PC-9 (cell line): ENCODE data around the gene EXOC2. TPM values are rescaled to one million over a fixed set of nuclear protein-coding genes. Genes with fewer than 3 reads are reported as not detected.

Source experiments
- BruUV-seq: library from RNA; stranded (reverse); fragments of 400-500 nt; replicated peaks from 2 replicates; lab custom pipeline; 2021; lab: Mats Ljungman, UMichigan
- CTCF ChIA-PET: fragments of 300-600 bp; sonication (Branson Sonifier 250); formaldehyde crosslinking; loops from one replicate; lab custom pipeline; 2022; ENCODE audit warnings: antibody characterized with exemption; lab: Charles Lee
- POLR2A ChIA-PET: fragments of 300-600 bp; sonication (Branson Sonifier 250); formaldehyde crosslinking; loops from one replicate; lab custom pipeline; 2022; ENCODE audit warnings: antibody characterized with exemption; ENCODE audit not compliant: unreplicated experiment; lab: Charles Lee
- DNase-seq, 2 experiments: peaks; one replicate each; pipeline versions ENCODE4 v3.0.0 to v3.0.0-alpha.2; 2015 to 2022; ENCODE audit warnings: mixed read lengths in 1 of 2
- H2AFZ ChIP-seq: fragments of 200-600 bp; sonication (generic); 2 replicates; pipeline ENCODE4 v1.8.1; 2017; ENCODE audit warnings: antibody characterized with exemption
- H3F3A ChIP-seq: fragments of 200-600 bp; sonication (generic); 2 replicates; pipeline ENCODE4 v1.8.1; 2017; ENCODE audit warnings: antibody characterized with exemption, mild to moderate bottlenecking, low read depth; ENCODE audit not compliant: insufficient read depth
- H3K27ac ChIP-seq: fragments of 200-600 bp; sonication (generic); 2 replicates; pipeline ENCODE4 v1.6.1; 2016; ENCODE audit warnings: mixed run types
- H3K27me3 ChIP-seq: fragments of 200-600 bp; sonication (generic); 2 replicates; pipeline ENCODE4 v1.6.1; 2016; ENCODE audit warnings: low read depth, mixed run types; ENCODE audit not compliant: insufficient read depth
- H3K36me3 ChIP-seq: fragments of 200-600 bp; sonication (generic); 2 replicates; pipeline ENCODE4 v1.6.1; 2016; ENCODE audit warnings: low read depth, mixed run types
- H3K4me1 ChIP-seq: fragments of 200-600 bp; sonication (generic); replicated peaks from 2 replicates; pipeline ENCODE4 v1.6.1; 2016; ENCODE audit warnings: mixed run types; ENCODE audit not compliant: insufficient read depth
- H3K4me2 ChIP-seq: fragments of 200-600 bp; sonication (generic); 2 replicates; pipeline ENCODE4 v1.6.1; 2017; ENCODE audit warnings: mixed run types
- H3K4me3 ChIP-seq: fragments of 200-600 bp; sonication (generic); 2 replicates; pipeline ENCODE4 v1.6.1; 2016; ENCODE audit warnings: mixed run types
- H3K79me2 ChIP-seq: fragments of 200-600 bp; sonication (generic); 2 replicates; pipeline ENCODE4 v1.6.1; 2017; ENCODE audit warnings: low read depth, mixed run types
- H3K9me2 ChIP-seq: fragments of 200-600 bp; sonication (generic); 2 replicates; pipeline ENCODE4 v1.8.1; 2017; ENCODE audit warnings: mild to moderate bottlenecking; ENCODE audit not compliant: insufficient read depth
- H3K9me3 ChIP-seq: fragments of 200-600 bp; sonication (generic); 2 replicates; pipeline ENCODE4 v1.8.1; 2016; ENCODE audit warnings: low read depth; ENCODE audit not compliant: insufficient read depth
- H4K20me1 ChIP-seq: fragments of 200-600 bp; sonication (generic); 2 replicates; pipeline ENCODE4 v1.8.1; 2017; ENCODE audit not compliant: insufficient read depth
- CTCF ChIP-seq: fragments of 200-600 bp; sonication (generic); conservative IDR thresholded peaks from 2 replicates; pipeline ENCODE4 v1.6.1; 2017; ENCODE audit warnings: mixed run types, antibody characterized with exemption, mild to moderate bottlenecking, moderate library complexity
- EZH2 ChIP-seq: fragments of 200-600 bp; sonication (generic); IDR thresholded peaks from 2 replicates; pipeline ENCODE4 v1.8.0; 2017; ENCODE audit warnings: antibody characterized with exemption, low read depth
- intact Hi-C: fragments of 100-400 bp; cut with micrococcal nuclease; formaldehyde crosslinking; loops from one replicate; pipeline ENCODE4 v1.10.0; 2022; ENCODE audit not compliant: unreplicated experiment
- total RNA-seq: library from RNA; stranded (reverse); gene quantifications from 2 replicates; pipeline ENCODE4 v1.2.3, GENCODE V29; 2021

Gene EXOC2
- total RNA-seq, 1 experiment from 2014 or later: 28.2 TPM

- TF ChIP-seq CTCF (no peak), EZH2 (no peak)
- POLR2A ChIA-PET: no interaction called here
- CTCF ChIA-PET: no interaction called here
- H3K4me2 ChIP-seq: no peak overlapping the region
- no peak overlapping the region for H2AFZ ChIP-seq
- H3K79me2 ChIP-seq: no peaks in the 10 kb centered on the region
- no peaks in the 10 kb centered on the region for H3K36me3 ChIP-seq
- H3K9me3 ChIP-seq: no peaks in the 10 kb centered on the region
- no peaks in the 10 kb centered on the region for H3K4me1 ChIP-seq
- no peaks in the 10 kb centered on the region for H4K20me1 ChIP-seq
- no peaks in the 10 kb centered on the region for H3K27me3 ChIP-seq
- no peaks in the 10 kb centered on the region for H3K9me2 ChIP-seq
- H3K4me3 ChIP-seq: no peak overlapping the region
- intact Hi-C loops: no loop called here
- no peaks in the 10 kb centered on the region for H3F3A ChIP-seq
- no peak overlapping the region for H3K27ac ChIP-seq
- no TSS peak for BruUV-seq
- no peak for DNase-seq
Observed at GRCh38 chr6:589090-589489, 103.8 kb downstream of the EXOC2 start.

- POLR2A ChIA-PET: no interaction called here
- no peaks in the 10 kb centered on the region for H3K9me3 ChIP-seq
- no peak for DNase-seq
- no peaks in the 10 kb centered on the region for H3K4me1 ChIP-seq
- H3K4me2 ChIP-seq: no peak overlapping the region
- no peak overlapping the region; the same call in 1 of the 2 replicates for H3K27ac ChIP-seq
- CTCF ChIA-PET: no interaction called here
- no peak overlapping the region for H3K4me3 ChIP-seq
- H3K36me3 ChIP-seq: no peaks in the 10 kb centered on the region
- H3K9me2 ChIP-seq: no peaks in the 10 kb centered on the region
- H3K27me3 ChIP-seq: no peaks in the 10 kb centered on the region
- TF ChIP-seq EZH2 (no peak), CTCF (no peak)
- no TSS peak for BruUV-seq
- no peak overlapping the region for H2AFZ ChIP-seq
- H3K79me2 ChIP-seq: no peaks in the 10 kb centered on the region
- no peaks in the 10 kb centered on the region for H3F3A ChIP-seq
- intact Hi-C loops: no loop called here
- no peaks in the 10 kb centered on the region for H4K20me1 ChIP-seq
Observed at GRCh38 chr6:586553-586952, 106.4 kb downstream of the EXOC2 start.

GRCh38 chr6:583635-584034 is 109.3 kb downstream of the EXOC2 start:
- BruUV-seq: no TSS peak
- Histone ChIP-seq H3K27ac (no peak overlapping the region), H2AFZ (no peak overlapping the region), H3K36me3 (no peaks in the 10 kb centered on the region), H4K20me1 (no peaks in the 10 kb centered on the region), H3K4me3 (no peak overlapping the region), H3K79me2 (no peaks in the 10 kb centered on the region), H3K9me2 (no peaks in the 10 kb centered on the region), H3K4me1 (no peaks in the 10 kb centered on the region), H3K4me2 (no peak overlapping the region), H3F3A (no peaks in the 10 kb centered on the region), H3K9me3 (no peaks in the 10 kb centered on the region), H3K27me3 (no peaks in the 10 kb centered on the region)
- CTCF ChIA-PET: no interaction called here
- DNase-seq: no peak
- intact Hi-C loops: no loop called here
- POLR2A ChIA-PET: no interaction called here
- TF ChIP-seq CTCF: no peak
- no peak for TF ChIP-seq EZH2
